Astrocyte of the spinal cord (primary cell): ENCODE measurements around the gene CAST.
"Not testable (repeated sequence)": the region's sequence is repeated elsewhere in the genome, so short reads cannot be mapped to it uniquely, and the experiment has no call there.

Experiments
- DNase-seq: peaks from one replicate; pipeline ENCODE4 v3.0.0; 2011; ENCODE audit warnings: low read depth, low spot score
- H3K4me3 ChIP-seq: 2 replicates; pipeline ENCODE4 v1.5.1; 2011; ENCODE audit warnings: low read depth, mild to moderate bottlenecking, low read length, moderate library complexity
- CTCF ChIP-seq: IDR thresholded peaks from 2 replicates; pipeline ENCODE4 v1.5.1; 2012; ENCODE audit warnings: low read depth, mild to moderate bottlenecking, low read length, inconsistent platforms
- in situ Hi-C: cut with HindIII; loops from 2 replicates; pipeline ENCODE4 v1.10.0; 2017; ENCODE audit warnings: low sequenced_read_pairs

Gene CAST

GRCh38 chr5:96788112-96788749, 126.1 kb downstream of the CAST start:
- no peak for TF ChIP-seq CTCF
- in situ Hi-C loops: no loop called here
- peak; percentile 22 for DNase-seq
- H3K4me3 ChIP-seq: no peak overlapping the region

- in situ Hi-C loops: no loop called here
- no peak overlapping the region for H3K4me3 ChIP-seq
- TF ChIP-seq CTCF: no peak
- no peak for DNase-seq
Measured at GRCh38 chr5:96789794-96790330, 127.7 kb downstream of the CAST start.

DNA sequence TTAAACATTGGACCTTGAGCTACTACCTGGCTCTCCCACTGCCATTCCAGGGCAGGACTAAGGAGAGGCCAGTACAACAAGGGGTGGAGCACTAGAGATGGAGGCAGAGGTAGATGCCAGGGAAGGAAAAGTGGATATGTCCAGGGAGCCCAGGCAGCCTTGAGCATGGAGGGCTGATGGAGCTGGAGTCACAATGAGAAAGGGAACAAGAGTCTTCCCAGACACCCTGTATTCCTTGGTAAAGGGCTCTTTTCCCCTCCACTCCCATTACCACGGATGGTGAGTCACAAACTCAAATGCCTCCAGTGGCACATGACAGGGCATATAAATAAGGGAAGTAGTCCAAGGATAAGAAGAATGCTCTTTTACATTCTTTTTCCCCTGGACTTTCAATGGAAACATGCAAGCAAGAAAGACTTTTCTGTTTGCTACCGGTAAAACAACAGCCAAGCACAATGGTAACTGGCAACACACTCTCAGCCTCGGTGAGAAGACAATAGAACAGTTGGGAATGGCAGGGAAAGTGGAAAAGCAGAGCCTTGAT, 128.9 kb downstream of the CAST start:
- no peak for TF ChIP-seq CTCF
- no peak overlapping the region for H3K4me3 ChIP-seq
- DNase-seq: peak; percentile 55
- in situ Hi-C loops: no loop called here

GRCh38 chr5:96794757-96795156, 132.6 kb downstream of the CAST start:
- no peak overlapping the region for H3K4me3 ChIP-seq
- in situ Hi-C loops: no loop called here
- DNase-seq: no peak
- TF ChIP-seq CTCF: no peak

GRCh38 chr5:96795626-96796025, 133.4 kb downstream of the CAST start:
- no peak for TF ChIP-seq CTCF
- in situ Hi-C loops: no loop called here
- H3K4me3 ChIP-seq: no peak overlapping the region
- DNase-seq: no peak

DNA sequence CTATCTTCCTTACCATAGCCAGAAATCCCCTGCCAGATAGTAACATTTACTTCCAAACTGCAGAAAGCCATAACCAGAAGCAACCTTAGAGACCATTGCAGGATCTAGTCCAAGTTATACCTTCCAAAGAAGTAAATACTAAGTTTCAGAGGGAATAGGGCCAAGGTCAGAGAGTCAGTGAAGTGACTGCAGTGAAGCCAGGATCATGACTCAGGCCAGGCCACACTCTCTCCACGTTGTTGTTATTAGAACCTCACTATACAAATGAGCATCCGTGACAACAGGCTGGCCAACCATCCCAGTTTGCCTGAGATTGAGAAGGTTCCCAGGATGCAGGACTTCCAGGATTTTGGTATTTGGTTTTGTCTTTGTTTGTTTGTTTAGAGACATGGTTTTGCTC, 134.3 kb downstream of the CAST start:
- no peak for TF ChIP-seq CTCF
- DNase-seq: no peak
- in situ Hi-C loops: no loop called here
- no peak overlapping the region for H3K4me3 ChIP-seq

GRCh38 chr5:96801718-96802117, 139.5 kb downstream of the CAST start:
- DNase-seq, H3K4me3 ChIP-seq, in situ Hi-C loops: not testable (repeated sequence)
